Measurements from ENCODE around the gene SP4.

GRCh38 chr7:21469894-21470293 is 42.0 kb downstream of the SP4 start:
- TF ChIP-seq CTCF (conservative IDR thresholded peaks at IDR 0.05) (no peak), EZH2 (IDR thresholded peaks at IDR 0.05; ENCODE audit: low read depth) (no peak)

All from PC-9 (cell line).